GM18499 (cell line): Measurements from ENCODE around the gene MEMO1.
A peak's percentile ranks its signal among the peaks of the same experiment; 100 is the strongest.
"Not testable (repeated sequence)": the region's sequence is repeated elsewhere in the genome, so short reads cannot be mapped to it uniquely, and the experiment has no call there.

ENCODE experiments used
- ATAC-seq: cut with Tn5 transposase; IDR thresholded peaks from one replicate; pipeline ENCODE4 v1.9.1; 2021; ENCODE audit warnings: moderate number of reproducible peaks; ENCODE audit not compliant: insufficient read depth, unreplicated experiment

The MEMO1 gene

GRCh38 chr2:31999438-31999837, 11.4 kb downstream of the MEMO1 start:
- ATAC-seq, result no peak

GRCh38 chr2:31998731-31999383, 12.0 kb downstream of the MEMO1 start:
- ATAC-seq, result no peak

GRCh38 chr2:31997653-31998052, 13.2 kb downstream of the MEMO1 start:
- no peak for ATAC-seq

- no peak for ATAC-seq
Observed at GRCh38 chr2:31996571-31997150, 14.1 kb downstream of the MEMO1 start.

GRCh38 chr2:31992934-31993333, 17.9 kb downstream of the MEMO1 start:
- no peak for ATAC-seq

- ATAC-seq, result no peak
Observed at GRCh38 chr2:31992025-31992579, 18.7 kb downstream of the MEMO1 start.

GRCh38 chr2:31989946-31990345, 20.9 kb downstream of the MEMO1 start:
- no peak for ATAC-seq

- ATAC-seq, result no peak
Observed at GRCh38 chr2:31987454-31988220, 23.2 kb downstream of the MEMO1 start.

GRCh38 chr2:31986906-31987305, 23.9 kb downstream of the MEMO1 start:
- no peak for ATAC-seq

GRCh38 chr2:31983762-31984467, 26.9 kb downstream of the MEMO1 start:
- ATAC-seq, result no peak

- peak; percentile 97 for ATAC-seq
Observed at GRCh38 chr2:31980674-31981356, 30.0 kb downstream of the MEMO1 start.

- no peak for ATAC-seq
Observed at GRCh38 chr2:31979956-31980355, 30.9 kb downstream of the MEMO1 start.

- no peak for ATAC-seq
Observed at GRCh38 chr2:31979018-31979417, 31.8 kb downstream of the MEMO1 start.

GRCh38 chr2:31978436-31978835, 32.4 kb downstream of the MEMO1 start:
- ATAC-seq, result no peak

GRCh38 chr2:31973665-31974064, 37.1 kb downstream of the MEMO1 start:
- ATAC-seq, result no peak

GRCh38 chr2:31972059-31972458, 38.7 kb downstream of the MEMO1 start:
- ATAC-seq, result no peak

- ATAC-seq, result no peak
Observed at GRCh38 chr2:31969178-31969577, 41.6 kb downstream of the MEMO1 start.

GRCh38 chr2:31967790-31968189, 43.0 kb downstream of the MEMO1 start:
- ATAC-seq, result no peak

GRCh38 chr2:31966402-31966801, 44.4 kb downstream of the MEMO1 start:
- not testable (repeated sequence) for ATAC-seq

GRCh38 chr2:31965094-31965493, 45.7 kb downstream of the MEMO1 start:
- no peak for ATAC-seq
